VCaP (cell line): ENCODE measurements around the gene CDCP2.

Source experiments
- H3K27ac ChIP-seq: fragments of 450-650 bp; 2 replicates; pipeline ENCODE4 v1.5.1; 2017
- TF ChIP-seq, protein P1 (sequence below): fragments of 450-650 bp; conservative IDR thresholded peaks from 2 replicates; pipeline ENCODE4 v1.5.1; 2017; ENCODE audit warnings: mild to moderate bottlenecking, moderate library complexity

The CDCP2 gene

GRCh38 chr1:54188291-54188690, 35.5 kb upstream of the CDCP2 start:
- H3K27ac ChIP-seq = no peak overlapping the region
- TF ChIP-seq, protein P1, sequence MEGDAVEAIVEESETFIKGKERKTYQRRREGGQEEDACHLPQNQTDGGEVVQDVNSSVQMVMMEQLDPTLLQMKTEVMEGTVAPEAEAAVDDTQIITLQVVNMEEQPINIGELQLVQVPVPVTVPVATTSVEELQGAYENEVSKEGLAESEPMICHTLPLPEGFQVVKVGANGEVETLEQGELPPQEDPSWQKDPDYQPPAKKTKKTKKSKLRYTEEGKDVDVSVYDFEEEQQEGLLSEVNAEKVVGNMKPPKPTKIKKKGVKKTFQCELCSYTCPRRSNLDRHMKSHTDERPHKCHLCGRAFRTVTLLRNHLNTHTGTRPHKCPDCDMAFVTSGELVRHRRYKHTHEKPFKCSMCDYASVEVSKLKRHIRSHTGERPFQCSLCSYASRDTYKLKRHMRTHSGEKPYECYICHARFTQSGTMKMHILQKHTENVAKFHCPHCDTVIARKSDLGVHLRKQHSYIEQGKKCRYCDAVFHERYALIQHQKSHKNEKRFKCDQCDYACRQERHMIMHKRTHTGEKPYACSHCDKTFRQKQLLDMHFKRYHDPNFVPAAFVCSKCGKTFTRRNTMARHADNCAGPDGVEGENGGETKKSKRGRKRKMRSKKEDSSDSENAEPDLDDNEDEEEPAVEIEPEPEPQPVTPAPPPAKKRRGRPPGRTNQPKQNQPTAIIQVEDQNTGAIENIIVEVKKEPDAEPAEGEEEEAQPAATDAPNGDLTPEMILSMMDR = no peak

- TF ChIP-seq, protein P1 = no peak
- no peak overlapping the region for H3K27ac ChIP-seq
Observed at GRCh38 chr1:54186056-54186455, 33.3 kb upstream of the CDCP2 start.

- TF ChIP-seq, protein P1 = no peak
- H3K27ac ChIP-seq = no peak overlapping the region
Observed at GRCh38 chr1:54180701-54181360, 28.0 kb upstream of the CDCP2 start.

DNA sequence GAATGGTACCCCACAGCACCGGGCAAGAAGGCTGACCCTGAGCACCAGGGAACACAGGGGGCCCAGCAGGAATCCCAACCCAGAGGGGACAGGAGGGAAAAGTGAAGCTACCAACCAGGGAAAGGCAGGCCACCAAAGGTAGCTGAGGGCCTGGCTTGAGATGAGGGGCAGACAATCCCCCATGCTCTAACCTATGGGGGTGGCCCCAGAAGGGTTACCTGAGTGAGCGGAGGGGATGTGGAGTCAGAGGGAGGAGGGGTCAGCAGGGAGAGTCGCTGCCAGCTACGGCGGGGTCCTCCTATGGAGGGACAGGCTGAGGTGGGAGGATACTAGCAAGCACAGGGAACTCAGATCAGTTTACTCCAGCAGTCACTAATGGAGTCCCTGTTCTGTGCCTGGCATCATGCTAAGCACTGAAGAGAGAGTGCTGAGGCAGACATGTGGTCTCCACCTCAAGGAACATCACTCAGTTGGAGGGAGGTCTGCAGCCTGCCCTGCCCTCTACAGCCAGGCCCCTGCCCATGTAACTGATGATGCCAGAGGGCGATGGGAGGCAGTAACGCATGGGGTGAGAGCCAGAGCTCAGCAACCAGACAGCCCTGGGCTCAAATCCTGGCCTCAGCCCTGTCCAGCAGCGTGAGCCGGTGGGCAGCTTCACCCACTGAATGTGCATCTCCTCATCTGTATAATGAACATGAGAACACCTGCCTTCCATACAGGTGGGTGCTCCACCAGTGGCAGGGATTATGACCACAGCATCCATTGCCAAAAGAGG, 25.7 kb upstream of the CDCP2 start:
- H3K27ac ChIP-seq = no peak overlapping the region
- TF ChIP-seq, protein P1 = no peak

GRCh38 chr1:54177726-54178125, 24.9 kb upstream of the CDCP2 start:
- TF ChIP-seq, protein P1 = no peak
- H3K27ac ChIP-seq = no peak overlapping the region

- TF ChIP-seq, protein P1 = no peak
- H3K27ac ChIP-seq = no peak overlapping the region
Observed at GRCh38 chr1:54176621-54177327, 24.0 kb upstream of the CDCP2 start.

DNA sequence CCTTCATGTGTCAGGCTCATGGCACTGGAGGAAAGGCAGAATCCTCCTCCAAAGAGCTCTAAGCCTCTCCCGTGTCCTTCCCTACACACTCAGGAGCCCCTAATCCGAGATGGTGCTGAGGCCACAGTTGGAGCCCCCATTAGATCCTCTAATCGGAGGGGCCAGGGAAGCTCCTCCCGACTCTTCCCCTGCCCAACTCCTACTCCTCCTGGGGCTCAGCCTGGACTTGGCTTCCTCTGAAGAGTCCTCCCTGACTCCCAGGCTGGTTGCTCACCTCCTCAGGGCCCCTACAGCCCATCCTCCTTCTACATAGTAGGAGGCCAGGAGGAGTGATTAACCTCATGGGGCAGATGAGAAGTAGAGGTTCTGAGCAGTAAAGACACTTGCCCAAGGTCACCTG, 21.3 kb upstream of the CDCP2 start:
- H3K27ac ChIP-seq = no peak overlapping the region
- TF ChIP-seq, protein P1 = no peak
